ENCODE data around the gene ARHGAP31.

ARHGAP31 gene

GRCh38 chr3:119437691-119438258 is 143.6 kb downstream of the ARHGAP31 start:
- H3K9ac ChIP-seq (ENCODE audit: low read length): no peak overlapping the region
- no peak overlapping the region for H3K27ac ChIP-seq (ENCODE audit: low read length)
- H2AFZ ChIP-seq (ENCODE audit: low read depth, low read length): no peak overlapping the region
- no peak overlapping the region for H3K4me3 ChIP-seq (ENCODE audit: low read length)
- no peaks in the 10 kb centered on the region for H3K4me1 ChIP-seq (ENCODE audit: low read length)
- H3K9me3 ChIP-seq (ENCODE audit: insufficient read depth, low read length): no peaks in the 10 kb centered on the region
- H3K36me3 ChIP-seq (replicated peaks; ENCODE audit: low read depth, low read length): peaks cover 76% of the 10 kb centered on the region
- 0 out of 2 replicates have a peak, but pooled peaks cover 3% of the 10 kb centered on the region for H3K79me2 ChIP-seq (ENCODE audit: low read length)
- H3K4me2 ChIP-seq (ENCODE audit: low read length): no peak overlapping the region
- no peaks in the 10 kb centered on the region for H4K20me1 ChIP-seq (ENCODE audit: insufficient read depth, low read length)
- no peaks in the 10 kb centered on the region for H3K27me3 ChIP-seq (ENCODE audit: low read depth, low read length)
- no peak for TF ChIP-seq EZH2phosphoT487 (IDR thresholded peaks at IDR 0.05; ENCODE audit: low read depth)
- no peak for TF ChIP-seq CTCF (IDR thresholded peaks at IDR 0.05; ENCODE audit: low read depth, low read length)

GRCh38 chr3:119443179-119443578 is 149.0 kb downstream of the ARHGAP31 start:
- Histone ChIP-seq H3K79me2 (ENCODE audit: low read length) (0 out of 2 replicates have a peak, but pooled peaks cover 3% of the 10 kb centered on the region), H3K9ac (ENCODE audit: low read length) (no peak overlapping the region), H3K27ac (ENCODE audit: low read length) (no peak overlapping the region), H4K20me1 (ENCODE audit: insufficient read depth, low read length) (no peaks in the 10 kb centered on the region), H3K27me3 (ENCODE audit: low read depth, low read length) (no peaks in the 10 kb centered on the region), H2AFZ (ENCODE audit: low read depth, low read length) (no peak overlapping the region), H3K9me3 (ENCODE audit: insufficient read depth, low read length) (no peaks in the 10 kb centered on the region), H3K4me1 (ENCODE audit: low read length) (no peaks in the 10 kb centered on the region), H3K36me3 (replicated peaks; ENCODE audit: low read depth, low read length) (peaks cover 63% of the 10 kb centered on the region), H3K4me3 (ENCODE audit: low read length) (no peak overlapping the region), H3K4me2 (ENCODE audit: low read length) (no peak overlapping the region)
- TF ChIP-seq EZH2phosphoT487 (IDR thresholded peaks at IDR 0.05; ENCODE audit: low read depth) (no peak), CTCF (IDR thresholded peaks at IDR 0.05; ENCODE audit: low read depth, low read length) (no peak)

GRCh38 chr3:119444590-119444989 is 150.4 kb downstream of the ARHGAP31 start:
- Histone ChIP-seq H3K9me3 (ENCODE audit: insufficient read depth, low read length) (no peaks in the 10 kb centered on the region), H4K20me1 (ENCODE audit: insufficient read depth, low read length) (no peaks in the 10 kb centered on the region), H3K4me1 (ENCODE audit: low read length) (no peaks in the 10 kb centered on the region), H2AFZ (ENCODE audit: low read depth, low read length) (no peak overlapping the region), H3K27ac (ENCODE audit: low read length) (no peak overlapping the region), H3K9ac (ENCODE audit: low read length) (no peak overlapping the region), H3K4me3 (ENCODE audit: low read length) (no peak overlapping the region), H3K27me3 (ENCODE audit: low read depth, low read length) (no peaks in the 10 kb centered on the region), H3K36me3 (replicated peaks; ENCODE audit: low read depth, low read length) (peaks cover 71% of the 10 kb centered on the region), H3K4me2 (ENCODE audit: low read length) (no peak overlapping the region), H3K79me2 (ENCODE audit: low read length) (0 out of 2 replicates have a peak, but pooled peaks cover 3% of the 10 kb centered on the region)
- TF ChIP-seq EZH2phosphoT487 (IDR thresholded peaks at IDR 0.05; ENCODE audit: low read depth) (no peak), CTCF (IDR thresholded peaks at IDR 0.05; ENCODE audit: low read depth, low read length) (no peak)

GRCh38 chr3:119453822-119454221 is 159.6 kb downstream of the ARHGAP31 start:
- no peak overlapping the region for H3K9ac ChIP-seq (ENCODE audit: low read length)
- TF ChIP-seq CTCF (IDR thresholded peaks at IDR 0.05; ENCODE audit: low read depth, low read length): no peak
- TF ChIP-seq EZH2phosphoT487 (IDR thresholded peaks at IDR 0.05; ENCODE audit: low read depth): no peak
- peaks cover 17% of the 10 kb centered on the region for H3K79me2 ChIP-seq (ENCODE audit: low read length)
- no peaks in the 10 kb centered on the region for H3K4me1 ChIP-seq (ENCODE audit: low read length)
- H3K27me3 ChIP-seq (ENCODE audit: low read depth, low read length): no peaks in the 10 kb centered on the region
- no peaks in the 10 kb centered on the region for H3K9me3 ChIP-seq (ENCODE audit: insufficient read depth, low read length)
- no peak overlapping the region for H3K27ac ChIP-seq (ENCODE audit: low read length)
- H2AFZ ChIP-seq (ENCODE audit: low read depth, low read length): no peak overlapping the region
- H3K36me3 ChIP-seq (replicated peaks; ENCODE audit: low read depth, low read length): peaks cover 64% of the 10 kb centered on the region
- H3K4me2 ChIP-seq (ENCODE audit: low read length): no peak overlapping the region
- H3K4me3 ChIP-seq (ENCODE audit: low read length): no peak overlapping the region
- H4K20me1 ChIP-seq (ENCODE audit: insufficient read depth, low read length): no peaks in the 10 kb centered on the region; the same call in 1 of the 2 replicates
